NCI-H460 (cell line): ENCODE results near the gene TTLL8. TPM values are rescaled to one million over a fixed set of nuclear protein-coding genes. Genes with fewer than 3 reads are reported as not detected.
"Not testable (repeated sequence)": the region's sequence is repeated elsewhere in the genome, so short reads cannot be mapped to it uniquely, and the experiment has no call there.

Source experiments
- DNase-seq: peaks from one replicate; pipeline ENCODE4 v3.0.0-alpha.2; 2016; ENCODE audit warnings: low read depth; ENCODE audit errors: extremely low read depth
- total RNA-seq: library from RNA; depleted of rRNA; stranded (reverse); fragments of >200 nt; shearing (Covaris generic); gene quantifications from 2 replicates; pipeline ENCODE4 v1.2.3, GENCODE V29; 2014

TTLL8 gene
- total RNA-seq, 1 experiment from 2014 or later, result not detected

DNA sequence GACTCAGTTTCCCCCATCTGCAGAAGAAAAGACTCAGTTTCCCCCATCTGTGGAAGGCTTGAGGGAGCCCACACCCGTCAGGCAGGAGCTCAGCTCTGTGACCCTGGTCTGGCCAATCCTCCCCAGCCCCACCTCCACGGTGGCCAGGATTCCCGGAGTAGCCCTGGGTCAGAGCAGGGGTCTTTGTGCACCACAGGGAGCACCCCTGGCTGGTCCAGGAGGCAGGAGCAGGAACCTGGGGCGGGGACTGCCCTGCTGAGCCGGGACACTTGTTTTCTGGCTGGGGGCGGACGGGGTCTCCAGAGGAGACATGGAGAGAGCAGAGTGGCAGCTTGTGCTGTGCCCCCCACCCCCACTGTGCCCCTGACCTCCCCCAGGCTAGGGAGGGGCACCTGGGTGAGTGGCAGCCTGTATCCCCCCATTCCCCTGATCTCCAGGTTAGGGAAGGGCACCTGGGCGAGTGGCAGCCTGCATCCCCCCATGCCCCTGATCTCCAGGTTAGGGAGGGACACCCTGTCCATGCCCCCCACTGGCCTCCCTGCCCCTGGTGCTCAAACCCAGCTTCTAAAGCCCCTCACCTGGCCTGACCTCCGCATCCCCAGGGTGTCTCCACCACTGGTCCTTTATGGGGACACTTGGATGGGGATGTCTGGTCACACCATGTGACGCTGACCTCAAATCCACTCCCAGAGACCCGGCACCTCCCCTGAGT lies 64.3 kb downstream of the TTLL8 start:
- DNase-seq, result no peak

DNA sequence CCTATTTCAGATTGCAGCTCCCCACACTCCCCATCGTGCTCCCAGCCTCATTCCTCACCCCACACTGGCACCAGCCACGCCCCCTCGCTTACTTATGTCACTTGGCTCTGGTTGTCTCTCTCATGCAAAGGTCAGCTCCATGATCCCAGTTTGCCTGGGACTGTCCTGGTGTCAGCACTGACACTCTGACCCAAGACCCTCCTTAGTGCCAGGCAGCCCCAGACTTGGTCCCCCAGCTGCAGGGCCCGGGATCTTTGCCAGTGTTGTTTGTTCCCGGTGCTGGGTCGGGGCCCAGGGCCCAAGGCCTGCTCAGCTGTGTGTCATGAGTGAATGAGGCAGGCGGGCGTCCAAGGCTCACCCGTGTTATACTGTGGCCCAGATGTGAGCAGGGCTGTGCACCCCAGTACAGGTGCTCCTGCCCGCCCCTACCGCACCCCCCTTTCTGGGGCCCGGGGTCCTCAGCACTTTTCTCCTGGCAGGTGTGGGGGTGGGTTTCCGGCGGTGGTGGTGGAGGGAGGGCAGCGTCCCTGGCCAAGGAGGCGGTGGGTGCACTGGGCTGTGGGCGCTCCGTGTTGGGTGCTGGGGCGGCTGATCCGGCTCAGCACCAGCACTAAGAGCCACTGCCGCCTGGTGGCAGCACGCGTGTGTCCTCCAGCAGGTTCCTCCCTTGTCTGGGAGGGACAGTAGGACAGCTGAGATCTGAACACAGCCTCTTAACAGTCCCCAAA lies 65.0 kb downstream of the TTLL8 start:
- DNase-seq, result peak; percentile 44

DNA sequence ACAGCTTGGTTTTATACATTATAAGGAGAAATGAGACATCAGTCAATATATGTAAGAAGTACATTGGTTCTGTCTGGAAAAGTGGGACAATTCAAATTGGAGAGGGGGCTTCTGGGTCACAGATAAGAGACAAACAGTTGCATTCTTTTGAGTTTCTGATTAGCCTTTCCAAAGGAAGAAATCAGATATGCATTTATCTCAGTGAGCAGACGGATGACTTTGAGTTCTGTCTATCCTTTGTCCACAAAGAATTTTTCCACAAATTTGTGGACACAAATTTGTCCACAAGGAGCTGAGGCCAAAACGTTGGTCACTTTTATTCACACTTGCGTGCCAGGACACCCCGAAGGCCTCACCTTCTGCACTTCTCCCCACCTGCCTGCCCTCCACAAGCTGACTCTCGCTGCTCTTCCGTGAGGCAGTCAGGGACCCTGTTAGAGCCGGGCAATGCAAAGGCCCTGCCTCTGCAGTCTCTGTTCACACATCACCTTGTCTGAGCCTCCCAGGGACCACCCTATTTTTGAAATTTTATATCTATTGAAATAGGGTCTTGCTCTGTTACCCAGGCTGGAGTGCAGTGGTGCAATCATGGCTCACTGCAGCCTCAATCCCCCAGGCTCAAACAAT lies 66.1 kb downstream of the TTLL8 start:
- no peak for DNase-seq

DNA sequence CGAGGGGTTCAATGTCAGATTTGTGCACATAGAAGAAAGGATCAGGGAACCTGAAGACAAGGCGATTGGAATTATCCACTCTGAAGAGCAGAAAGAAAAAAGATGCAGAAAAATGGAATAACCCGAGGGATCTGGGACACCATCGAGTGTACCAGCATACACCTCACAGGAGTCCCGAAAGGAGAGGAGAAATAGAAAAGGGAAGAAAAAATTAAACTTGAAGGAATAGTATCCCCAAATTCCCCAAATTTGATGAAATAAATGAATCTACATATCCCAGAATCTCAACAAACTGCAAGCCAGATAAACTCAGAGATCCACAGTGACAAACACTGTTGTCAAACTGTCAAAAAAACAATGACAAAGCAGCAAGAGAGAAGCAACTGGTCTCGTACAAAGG lies 66.9 kb downstream of the TTLL8 start:
- no peak for DNase-seq

DNA sequence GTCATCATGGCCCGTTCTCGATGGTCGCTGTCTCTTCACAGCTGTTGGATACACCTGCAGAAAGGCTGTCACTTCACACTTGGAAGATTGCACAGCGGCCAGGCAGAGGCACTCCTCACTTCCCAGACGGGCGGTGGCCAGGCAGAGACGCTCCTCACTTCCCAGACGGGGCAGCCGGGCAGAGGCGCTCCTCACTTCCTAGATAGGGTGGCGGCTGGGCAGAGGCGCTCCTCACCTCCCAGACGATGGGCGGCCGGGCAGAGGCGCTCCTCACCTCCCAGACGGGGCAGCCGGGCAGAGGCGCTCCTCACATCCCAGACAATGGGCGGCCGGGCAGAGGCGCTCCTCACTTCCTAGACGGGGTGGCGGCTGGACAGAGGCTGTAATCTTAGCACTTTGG lies 68.3 kb downstream of the TTLL8 start:
- not testable (repeated sequence) for DNase-seq

DNA sequence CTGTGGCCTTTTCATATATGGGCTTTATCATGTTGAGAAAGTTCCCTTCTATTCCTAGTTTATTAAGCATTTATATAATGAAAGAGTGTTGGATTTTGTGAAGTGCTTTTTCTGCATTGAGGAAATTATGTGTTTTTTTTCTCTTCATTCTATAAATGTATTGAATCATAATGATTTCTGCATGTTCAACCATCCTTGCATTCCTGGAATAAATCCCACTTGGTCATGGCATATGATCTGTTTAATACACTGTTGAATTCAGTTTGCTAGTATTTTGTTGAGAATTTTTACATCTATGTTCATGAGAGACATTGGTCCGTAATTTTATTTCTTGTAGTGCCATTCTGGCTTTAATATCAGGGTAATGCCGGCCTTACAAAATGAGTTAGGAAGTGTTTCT lies 71.8 kb downstream of the TTLL8 start:
- no peak for DNase-seq

DNA sequence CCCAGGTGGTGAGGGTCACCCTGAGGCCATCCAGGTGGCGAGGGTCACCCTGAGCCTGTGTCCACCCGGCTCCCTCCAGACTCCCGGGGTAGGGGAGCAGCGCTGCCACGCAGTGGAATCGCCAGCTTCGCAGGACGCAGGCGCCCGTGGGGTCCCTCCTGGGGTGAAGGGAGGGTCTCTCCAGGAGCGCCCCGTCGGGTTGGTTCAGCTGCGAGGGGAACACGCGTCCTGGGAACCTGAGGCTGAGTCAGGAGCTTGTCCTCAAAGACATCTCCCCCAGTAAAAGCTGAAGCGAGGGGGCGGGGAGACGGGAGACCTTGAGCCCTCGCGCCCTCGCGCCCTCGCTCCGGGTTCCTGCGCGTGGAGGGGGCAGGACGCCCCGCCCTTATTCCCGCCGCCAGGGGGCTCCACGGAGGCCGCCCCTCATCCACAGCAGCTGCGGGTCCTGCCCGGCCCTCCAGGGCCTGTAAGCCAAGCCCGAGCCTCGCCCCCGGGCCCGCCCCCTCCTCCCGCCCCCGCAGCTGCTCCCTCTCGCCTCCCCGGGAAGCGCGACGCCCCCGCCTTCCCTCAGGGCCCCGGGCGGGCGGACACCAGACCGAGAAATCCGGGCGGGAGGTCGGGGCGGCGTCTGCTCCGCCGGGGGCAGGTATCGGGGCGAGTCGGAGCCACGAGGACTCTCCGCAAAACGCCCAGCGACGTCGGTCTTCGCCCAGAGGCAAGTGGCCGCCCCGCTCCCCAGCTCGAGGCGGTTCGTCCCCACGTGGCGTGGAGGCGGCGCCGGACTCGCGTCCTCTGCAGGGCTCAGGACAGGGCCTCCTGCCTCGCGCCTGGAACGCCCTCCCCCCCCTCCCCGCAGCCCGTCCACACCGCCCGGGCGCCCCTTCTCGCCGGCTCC lies 74.7 kb downstream of the TTLL8 start:
- DNase-seq, result no peak

DNA sequence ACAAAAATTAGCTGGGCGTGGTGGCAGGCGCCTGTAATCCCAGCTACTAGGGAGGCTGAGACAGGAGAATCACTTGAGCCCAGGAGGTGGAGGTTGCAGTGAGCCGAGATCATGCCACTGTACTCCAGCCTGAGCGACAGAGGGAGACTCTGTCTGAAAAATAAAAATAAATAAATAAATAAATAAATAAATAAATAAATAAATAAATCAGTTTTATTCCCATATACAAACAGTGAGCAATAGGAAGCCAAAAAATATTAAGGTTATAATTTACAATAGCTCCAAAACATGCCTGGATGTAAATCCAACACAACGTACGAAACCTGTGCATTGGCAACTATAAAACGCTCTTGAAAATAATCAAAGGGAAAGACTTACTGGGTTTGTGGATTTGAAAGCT lies 76.3 kb downstream of the TTLL8 start:
- not testable (repeated sequence) for DNase-seq

DNA sequence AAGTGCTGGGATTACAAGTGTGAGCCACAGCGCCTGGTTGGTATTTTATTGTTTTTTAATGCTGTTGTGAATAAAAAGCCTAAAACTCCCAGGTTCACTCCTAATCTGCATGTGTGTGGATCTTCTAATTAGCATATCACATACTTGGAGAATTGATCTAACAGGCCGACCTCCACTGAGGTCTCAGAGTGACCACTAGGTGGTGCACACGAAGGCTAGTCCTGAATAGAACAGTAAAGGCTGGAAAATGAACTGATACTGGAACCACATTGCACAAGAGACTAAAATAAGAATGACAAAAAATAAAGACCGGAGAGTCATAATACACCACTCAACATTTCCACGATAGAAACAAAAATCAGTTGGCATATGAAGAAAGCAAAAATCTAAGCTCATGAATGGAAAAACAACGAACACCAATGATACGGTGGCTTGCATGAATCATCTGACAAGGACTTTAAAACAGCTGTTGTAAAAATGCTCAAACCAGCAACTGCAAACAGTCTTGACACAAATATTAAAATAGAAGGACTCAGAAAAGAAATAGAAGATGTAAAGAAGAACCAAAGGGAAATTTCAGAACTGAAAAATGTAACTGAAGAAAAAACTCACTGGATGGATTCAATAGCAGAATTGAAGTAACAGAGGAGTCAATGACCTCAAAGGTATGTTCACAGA lies 78.4 kb downstream of the TTLL8 start:
- DNase-seq, result peak; percentile 30

DNA sequence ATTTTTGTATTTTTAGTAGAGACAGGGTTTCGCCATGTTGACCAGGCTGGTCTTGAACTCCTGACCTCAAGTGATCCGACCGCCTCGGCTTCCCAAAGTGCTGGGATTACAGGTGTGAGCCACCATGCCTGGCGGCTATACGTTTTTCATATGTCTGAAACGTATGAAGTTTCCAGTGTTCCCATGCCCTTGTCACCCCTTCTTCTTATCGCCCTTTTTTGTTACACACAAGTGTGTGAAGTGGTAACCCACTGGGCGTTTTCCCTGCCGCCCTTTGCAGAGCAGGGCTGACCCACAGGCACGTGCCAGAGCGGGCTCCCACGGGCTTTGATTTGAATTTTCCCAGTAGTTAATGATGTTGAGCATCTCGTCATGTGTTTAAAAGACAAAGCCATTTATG lies 80.5 kb downstream of the TTLL8 start:
- DNase-seq, result no peak

DNA sequence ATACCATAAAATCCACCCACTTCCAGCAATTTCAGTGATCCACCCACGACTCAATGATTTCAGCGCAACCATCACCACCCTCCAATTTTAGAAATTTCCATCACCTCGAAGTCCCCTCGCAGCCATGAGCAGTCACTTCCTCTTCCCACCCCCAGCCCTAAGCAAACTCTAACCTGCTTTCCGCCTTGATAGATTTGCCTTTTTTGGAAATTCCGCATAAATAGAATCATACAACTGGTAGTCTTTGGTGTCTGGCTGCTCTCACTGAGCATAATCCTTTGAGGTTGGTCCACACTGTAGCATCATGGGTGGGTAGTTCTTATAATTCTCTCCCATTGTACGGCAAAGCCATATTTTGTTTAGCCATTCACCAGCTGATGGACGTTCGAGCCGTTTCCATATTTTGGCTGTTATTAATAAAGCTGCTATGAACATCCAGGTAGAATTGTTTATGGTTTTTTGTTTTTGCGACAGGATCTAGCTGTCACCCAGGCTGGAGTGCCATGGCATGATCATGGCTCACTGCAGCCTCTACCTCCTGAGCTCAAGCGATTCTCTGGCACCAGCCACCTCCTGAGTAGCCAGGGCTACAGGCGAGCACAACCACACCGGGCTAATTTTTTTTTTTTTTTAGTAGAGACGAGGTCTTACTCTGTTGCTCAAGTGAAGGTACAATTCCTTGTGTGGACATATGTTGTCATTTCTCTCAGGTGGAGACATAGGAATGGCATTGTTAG lies 81.5 kb downstream of the TTLL8 start:
- no peak for DNase-seq

DNA sequence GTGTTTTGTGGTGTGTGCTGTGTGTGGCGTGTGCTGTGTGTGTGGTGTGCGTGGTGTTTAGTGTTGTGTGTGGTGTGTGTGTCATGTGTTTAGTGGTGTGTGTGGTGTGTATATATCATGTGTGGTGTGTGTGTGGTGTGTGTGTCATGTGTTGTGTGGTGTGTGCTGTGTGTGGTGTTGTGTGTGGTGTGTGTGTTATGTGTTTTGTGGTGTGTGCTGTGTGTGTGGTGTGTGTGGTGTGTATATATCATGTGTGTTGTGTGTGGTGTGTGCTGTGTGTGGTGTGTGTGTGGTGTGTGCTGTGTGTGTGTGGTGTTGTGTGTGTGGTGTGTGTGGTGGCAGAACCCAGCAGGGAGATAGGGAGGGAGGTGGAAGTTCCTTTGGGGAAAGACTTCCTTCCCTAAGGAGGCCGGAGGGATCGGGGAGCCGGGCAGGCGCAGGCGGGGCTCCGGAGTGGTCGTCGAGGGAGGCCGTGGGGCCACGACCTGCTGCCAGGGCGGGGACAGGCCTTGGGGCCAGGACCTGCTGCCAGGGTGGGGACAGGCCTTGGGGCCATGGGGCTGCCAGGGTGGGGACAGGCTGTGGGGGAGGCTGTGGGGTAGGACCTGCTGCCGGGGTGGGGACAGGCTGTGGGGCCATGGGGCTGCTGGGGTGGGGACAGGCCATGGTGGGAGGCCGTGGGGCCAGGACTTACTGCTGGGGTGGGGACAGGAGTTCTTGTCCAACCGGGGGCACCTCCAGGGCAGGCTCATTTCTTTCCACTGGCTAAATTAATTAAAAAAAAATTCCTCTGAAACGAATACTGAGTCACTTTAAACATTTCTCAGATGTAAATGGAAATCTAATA lies 82.3 kb downstream of the TTLL8 start:
- no peak for DNase-seq

DNA sequence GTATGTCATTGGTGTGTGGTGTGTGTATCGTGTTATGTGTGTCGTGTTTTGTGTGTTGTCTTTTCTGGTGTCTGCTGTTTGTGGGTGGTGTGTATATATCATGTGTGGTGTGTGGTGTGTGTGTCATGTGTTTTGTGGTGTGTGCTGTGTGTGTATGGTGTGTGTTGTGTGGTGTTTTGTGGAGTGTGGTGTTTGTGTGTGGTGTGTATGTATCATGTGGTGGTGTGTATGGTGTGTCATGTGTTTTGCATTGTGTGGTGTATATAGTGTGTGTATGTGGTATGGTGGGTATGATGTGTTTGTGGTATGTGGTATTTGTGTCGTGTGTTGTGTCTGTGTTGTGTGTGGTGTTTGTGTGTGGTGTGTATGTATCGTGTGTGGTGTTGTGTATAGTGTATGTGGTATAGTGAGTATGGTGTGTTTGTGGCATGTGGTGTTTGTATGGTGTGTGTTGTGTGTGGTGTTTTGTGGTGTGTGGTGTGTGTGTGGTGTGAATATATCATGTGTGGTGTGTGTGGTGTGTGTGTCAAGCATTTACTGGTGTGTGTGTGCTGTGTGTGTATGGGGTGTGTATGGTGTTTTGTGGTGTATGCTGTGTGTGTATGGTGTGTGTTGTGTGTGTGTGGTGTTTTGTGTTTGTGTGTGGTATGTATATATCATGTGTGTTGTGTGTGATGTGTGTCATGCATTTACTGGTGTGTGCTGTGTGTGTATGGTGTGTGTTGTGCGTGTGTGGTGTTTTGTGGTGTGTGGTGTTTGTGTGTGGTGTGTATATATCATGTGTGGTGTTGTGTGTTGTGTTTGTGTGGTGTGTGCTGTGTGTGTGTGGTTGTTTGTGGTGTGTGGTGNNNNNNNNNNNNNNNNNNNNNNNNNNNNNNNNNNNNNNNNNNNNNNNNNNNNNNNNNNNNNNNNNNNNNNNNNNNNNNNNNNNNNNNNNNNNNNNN lies 84.8 kb downstream of the TTLL8 start:
- no peak for DNase-seq

DNA sequence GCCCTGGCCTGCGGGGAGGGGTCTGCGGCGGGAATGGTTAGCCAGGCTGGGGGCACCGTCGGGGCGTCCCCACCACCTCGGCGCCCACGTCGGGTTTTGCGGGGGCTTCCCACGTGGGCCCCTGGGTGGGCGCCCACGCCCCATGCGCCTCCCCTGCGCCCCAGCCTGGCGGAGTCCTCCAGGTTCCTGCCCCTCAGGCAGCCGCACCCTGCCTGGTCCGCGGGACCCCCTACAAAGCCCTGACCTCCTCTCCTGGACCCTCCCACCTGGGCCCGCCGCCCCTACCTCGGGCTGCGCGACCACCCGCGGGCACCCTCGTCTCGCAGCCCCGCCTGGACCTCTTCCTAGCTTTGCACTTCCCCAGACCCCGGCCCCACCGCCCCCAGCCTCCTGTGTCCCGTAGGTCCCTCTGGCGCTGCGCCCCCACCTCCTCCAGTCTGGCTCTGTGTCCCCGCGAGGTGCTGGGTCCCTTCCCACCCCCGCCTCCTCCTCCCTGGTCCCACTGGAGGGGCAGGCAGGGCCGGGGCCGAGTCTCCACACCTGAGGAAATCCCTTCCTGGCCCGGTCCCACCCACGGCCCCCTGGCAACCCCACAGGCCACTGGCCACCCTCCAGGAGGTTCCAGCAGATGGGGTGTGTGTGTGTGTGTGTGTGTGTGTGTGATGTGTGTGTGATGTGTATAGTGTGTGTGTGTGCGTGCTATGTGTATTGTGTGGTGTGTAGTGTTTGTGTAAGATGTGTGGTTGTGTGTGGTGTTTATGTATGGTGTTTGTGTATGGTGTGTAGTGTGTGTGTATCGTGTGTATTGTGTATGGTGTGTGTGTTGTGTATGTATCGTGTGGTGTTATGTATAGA lies 85.7 kb downstream of the TTLL8 start:
- DNase-seq, result no peak

DNA sequence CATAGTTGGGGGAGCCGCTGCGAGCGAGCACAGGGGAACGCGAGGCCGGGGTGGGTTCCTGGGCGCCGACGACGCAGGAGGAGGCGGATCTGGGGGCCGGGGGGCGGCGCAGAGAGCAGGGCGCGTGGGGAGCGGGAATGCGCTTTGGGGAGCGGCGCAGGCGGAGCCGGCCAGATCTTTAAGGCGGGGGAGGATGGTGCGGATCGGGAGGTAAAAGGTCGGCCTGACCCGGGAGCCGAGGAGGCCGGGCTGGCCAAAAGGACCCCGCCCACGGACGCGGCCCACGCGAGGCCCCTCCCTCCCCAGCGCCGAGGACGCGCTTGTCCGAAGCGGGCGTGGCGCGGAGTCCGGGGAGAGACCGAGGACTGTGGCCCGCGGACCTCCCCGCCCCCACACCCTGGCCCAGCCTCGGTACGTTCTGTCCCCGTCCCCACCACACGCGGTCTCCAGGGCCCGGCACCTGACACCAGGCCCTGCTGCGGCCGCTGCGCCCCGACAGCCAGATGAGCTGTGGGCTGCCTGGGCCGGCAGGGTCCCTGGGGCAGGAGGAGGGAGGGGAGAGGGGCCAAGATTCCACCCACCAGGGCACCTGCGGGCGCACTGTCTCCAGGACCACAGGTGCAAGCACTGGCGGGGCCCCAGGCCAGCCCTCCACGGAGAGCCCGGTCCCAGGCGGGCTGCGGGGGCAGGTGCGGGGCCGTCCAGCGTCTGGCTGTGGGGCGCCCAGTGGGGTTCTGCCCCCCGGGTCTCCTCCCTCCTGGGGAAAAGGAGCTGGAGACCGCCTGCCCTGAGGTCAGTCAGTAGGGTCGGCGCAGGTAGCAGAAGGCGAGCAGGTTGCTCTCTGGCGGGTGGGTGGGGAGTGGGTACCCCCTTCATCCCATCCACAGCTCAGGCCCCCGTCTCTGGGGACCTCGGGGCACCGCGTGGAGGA lies 86.6 kb downstream of the TTLL8 start:
- DNase-seq, result peak; percentile 21
